HG02840 (cell line): ENCODE measurements around the gene YEATS2.
A peak's percentile ranks its signal among the peaks of the same experiment; 100 is the strongest.
"Not testable (repeated sequence)": the region's sequence is repeated elsewhere in the genome, so short reads cannot be mapped to it uniquely, and the experiment has no call there.

Source experiments
- ATAC-seq: cut with Tn5 transposase; IDR thresholded peaks from one replicate; pipeline ENCODE4 v1.9.1; 2021; ENCODE audit warnings: mild to moderate bottlenecking, moderate library complexity, moderate number of reproducible peaks; ENCODE audit not compliant: unreplicated experiment, low FRiP score

YEATS2 gene

DNA sequence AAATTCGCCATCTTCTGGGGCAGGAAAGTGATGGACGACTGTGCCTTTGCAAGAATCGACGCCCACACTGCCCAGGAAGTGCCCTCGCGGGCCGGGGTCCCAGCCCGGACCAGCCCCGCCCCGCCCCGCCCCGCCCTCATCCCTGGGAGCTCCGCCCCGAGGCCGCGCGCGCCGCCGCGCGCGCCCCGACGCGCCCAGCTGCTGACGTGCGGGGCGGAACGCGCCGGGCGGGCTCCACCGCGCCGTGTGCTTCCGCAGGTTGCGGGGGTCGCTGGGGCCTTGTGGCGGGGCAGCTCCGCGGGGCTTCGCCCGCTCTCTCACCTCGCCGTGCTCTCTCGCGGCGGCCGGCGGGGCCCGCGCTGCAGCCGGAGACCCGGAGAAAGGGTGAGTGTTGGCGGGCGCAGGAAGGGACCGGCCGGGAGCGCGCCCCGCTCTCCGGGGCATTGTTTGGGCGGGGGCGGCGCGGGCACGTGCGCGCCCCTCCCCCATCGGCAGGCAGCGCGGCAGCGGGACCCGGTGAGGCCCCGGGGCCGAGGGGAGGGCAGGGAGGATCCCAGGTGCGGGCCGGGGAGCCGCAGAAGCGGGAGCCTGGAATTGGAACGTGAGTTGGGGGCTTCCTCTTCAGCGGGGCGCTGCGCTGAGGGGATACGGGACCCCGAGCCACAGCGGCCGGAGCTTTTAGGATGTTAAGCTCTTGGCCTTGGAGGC, at the start of gene YEATS2:
Gene YEATS2, plus strand, starts transcription at position 188 of the 708 bp plus-strand sequence. CDS start 17,366 bp downstream, outside the sequence.
- peak; percentile 72 for ATAC-seq

DNA sequence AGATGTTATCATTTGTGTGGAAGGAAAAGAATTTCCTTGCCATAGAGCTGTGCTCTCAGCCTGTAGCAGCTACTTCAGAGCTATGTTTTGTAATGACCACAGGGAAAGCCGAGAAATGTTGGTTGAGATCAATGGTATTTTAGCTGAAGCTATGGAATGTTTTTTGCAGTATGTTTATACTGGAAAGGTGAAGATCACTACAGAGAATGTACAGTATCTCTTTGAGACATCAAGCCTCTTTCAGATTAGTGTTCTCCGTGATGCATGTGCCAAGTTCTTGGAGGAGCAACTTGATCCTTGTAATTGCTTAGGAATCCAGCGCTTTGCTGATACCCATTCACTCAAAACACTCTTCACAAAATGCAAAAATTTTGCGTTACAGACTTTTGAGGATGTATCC, 47.0 kb upstream of the YEATS2 start:
- ATAC-seq = no peak

DNA sequence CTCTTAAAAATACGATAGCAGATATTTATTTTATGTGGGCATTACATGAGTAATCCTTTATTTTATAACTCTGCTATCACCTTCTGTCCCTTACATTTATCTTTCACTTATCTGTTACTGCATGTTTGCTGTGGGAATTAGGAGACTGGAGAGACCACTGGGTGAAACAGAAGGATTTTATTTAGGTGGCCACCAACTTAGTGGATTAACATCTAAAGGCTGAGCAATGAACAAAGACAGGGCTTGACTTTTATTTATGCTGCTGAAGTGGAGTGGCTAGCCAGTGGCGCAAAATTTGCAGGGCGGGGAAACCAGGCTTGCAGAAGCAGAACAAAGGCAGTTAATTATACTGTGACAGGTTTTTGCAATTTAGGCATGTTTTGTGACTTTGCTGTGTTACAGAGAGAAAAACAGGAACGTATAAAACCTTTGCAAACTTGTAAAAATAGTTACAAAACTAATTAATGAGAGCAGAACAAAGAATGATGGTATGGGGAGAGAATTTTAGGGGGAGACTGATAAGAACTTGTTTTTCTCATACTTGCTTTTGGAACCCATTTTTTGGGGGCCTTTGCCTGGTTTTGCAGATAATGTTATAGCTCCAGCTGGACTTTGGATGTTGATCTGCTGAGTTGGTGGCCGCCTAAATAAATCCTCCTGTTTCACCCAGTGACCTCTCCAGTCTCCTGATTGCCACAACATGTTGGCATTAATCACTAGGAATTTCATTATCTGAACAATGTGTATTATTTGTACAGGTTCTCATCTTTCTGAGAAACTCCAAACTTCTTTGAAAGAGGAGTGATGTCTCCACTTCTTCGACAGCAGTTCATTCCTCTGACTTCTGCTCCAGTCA, 44.2 kb upstream of the YEATS2 start:
- ATAC-seq = no peak

DNA sequence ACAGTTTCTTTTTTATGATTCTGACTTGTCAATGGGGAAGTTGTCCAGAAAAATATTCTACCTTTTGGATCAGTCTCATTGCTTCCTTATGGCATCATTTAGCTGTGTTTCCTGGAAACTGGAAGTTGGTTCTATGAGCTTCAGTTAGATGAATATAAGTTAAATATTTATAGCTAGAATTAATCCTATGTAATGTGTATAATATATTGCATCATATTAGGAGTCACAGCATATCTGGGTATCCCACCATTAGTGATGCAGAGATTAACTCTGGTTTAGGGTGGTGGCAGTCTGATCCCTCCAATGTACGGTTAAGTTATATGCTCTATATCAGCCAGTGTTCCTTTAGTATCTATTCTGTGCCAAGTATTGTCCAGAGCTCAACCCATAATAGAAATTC, 42.9 kb upstream of the YEATS2 start:
- no peak for ATAC-seq

DNA sequence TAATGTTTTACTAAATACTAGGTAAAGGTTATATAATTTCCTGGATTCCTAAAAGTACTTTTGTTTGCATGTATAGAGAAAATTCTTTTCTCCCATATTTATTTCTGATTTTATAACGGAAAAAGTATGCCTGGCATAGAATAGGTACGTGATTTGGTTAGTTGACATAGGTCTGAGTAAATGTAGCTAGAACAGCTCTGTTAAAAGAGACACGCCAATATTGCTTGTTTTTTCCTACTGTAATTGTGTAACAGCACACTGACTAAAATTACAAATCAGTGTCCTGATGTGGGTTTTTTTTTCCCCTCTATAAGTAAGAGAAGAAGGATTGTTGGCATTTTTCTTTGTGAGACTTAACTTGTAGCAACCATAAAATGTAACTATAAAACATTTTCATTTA, 35.5 kb upstream of the YEATS2 start:
- ATAC-seq = no peak

DNA sequence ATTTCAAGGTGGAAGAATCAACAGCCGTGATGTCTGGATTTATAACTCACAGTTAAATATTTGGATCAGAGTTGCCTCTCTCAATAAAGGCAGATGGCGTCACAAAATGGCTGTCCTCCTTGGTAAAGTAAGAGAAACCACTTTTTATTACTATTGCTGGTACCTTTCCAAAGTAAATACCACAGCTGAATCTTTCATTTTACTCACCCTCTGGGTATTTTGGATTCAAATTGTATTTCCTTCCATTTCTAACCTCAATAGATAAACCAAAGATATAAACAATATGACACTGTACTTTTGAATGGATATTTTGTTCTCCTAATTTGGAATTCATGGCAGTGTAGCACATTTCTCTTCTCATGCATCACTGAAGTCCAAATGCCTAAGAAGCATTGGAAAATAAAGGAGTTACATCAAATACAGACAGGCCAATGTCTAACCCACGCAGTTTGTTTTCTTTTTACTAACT, 32.6 kb upstream of the YEATS2 start:
- ATAC-seq = no peak

DNA sequence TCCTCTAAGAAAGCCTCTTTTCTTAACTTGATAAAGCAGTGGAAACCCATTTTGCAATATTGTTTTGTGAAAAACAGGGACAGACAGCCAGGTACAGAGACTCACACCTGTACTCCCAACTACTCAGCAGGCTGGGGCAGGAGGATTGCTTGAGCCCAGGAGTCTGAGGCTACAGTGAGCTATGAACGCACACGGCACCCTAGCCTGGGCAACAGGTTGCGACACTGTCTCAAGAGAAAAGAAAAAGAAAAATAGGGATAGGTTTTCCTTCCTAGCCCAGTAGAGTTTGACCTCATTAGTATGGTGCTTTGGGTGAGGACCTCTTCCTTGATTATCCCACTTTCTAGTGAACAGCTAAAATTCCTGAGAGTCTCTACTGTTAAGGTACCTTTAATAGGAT, 17.5 kb upstream of the YEATS2 start:
- no peak for ATAC-seq

DNA sequence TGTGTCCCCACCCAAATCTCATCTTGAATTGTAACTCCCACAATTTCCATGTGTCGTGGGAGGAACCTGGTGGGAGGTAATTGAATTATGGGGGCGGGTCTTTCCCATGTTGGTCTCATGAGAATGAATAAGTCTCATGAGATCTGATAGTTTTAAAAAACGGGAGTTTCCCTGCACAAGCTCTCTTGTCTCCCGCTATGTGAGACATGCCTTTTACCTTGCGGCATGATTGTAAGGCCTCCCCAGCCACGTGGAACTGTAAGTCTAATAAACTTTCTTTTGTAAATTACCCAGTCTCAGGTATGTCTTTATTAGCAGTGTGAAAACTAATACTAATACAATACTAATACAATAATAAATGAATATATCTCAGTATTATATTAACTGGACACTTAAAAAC, 9.9 kb upstream of the YEATS2 start:
- ATAC-seq = no peak

DNA sequence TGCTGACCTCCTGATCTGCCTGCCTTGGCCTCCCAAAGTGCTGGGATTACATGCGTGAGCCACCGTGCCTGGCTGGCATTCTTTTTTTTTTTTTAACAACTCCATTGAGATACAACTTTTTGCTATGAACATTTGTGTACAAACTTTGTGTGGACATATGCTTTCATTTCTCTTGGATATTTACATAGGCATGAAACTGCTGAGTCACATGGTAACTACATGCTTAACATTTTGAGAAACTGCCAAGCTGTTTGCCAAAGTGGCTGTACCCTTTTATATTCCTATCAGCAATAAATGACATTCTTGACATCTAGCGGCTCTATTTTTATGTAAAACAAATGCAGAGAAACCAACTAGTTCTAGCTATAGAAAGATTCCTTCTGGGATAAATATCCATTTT, 8.7 kb upstream of the YEATS2 start:
- no peak for ATAC-seq

DNA sequence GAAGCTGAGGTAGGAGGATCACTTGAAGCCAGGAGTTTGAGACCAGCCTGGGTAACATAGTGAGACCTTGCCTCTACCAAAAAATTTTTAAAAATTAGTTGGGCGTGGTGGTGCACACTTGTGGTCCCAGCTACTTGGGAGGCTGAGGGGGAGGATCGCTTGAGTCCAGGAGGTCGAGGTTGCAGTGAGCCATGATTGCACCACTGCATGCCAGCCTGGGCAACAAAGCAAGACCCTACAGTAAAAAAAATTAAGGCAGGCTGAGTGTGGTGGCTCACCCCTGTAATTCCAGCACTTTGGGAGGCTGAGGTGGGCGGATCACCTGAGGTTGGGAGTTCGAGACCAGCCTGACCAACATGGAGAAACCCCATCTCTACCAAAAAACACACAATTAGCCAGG, 8.0 kb upstream of the YEATS2 start:
- not testable (repeated sequence) for ATAC-seq

DNA sequence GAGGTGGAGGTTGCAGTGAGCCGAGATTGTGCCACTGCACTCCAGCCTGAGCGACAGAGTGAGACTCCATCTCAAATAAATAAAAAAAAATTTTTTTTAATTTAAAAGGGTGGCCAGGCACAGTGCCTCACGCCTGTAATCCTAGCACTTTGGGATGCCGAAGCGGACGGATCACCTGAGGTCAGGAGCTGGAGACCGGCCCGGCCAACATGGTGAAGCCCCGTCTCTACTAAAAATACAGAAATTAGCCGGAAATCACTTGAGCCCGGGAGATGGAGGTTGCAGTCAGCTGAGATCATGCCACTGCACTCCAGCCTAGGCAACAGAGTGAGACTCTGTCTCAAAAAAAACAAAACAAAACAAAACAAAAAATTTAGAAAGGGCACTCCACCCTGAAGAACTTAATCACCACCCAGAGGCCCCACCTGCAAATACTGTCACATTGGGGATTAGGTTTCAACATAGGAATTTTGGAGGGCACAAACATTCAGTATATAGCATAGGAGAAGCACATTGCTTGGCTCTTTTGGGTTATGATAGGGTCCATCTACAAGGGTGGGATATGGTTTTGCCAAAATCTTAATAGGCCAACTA, 7.1 kb upstream of the YEATS2 start:
- no peak for ATAC-seq

DNA sequence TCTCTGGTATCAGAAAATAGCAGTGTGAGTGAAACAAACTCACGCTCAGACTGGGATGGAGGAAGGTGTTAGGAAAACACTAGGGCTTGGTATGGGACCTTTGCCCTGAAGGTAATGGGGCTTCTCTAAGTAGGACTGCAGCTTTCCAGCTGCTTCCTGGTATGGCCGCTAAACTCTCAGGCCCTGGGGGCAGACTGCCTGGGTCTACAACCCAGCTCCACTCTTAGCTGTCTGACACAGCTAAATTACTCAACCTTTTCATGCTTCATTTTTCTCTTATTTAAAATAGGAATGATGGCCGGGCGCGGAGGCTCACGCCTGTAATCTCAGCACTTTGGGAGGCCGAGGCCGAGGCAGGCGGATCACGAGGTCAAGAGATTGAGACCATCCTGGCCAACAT, 5.2 kb upstream of the YEATS2 start:
- ATAC-seq = no peak

DNA sequence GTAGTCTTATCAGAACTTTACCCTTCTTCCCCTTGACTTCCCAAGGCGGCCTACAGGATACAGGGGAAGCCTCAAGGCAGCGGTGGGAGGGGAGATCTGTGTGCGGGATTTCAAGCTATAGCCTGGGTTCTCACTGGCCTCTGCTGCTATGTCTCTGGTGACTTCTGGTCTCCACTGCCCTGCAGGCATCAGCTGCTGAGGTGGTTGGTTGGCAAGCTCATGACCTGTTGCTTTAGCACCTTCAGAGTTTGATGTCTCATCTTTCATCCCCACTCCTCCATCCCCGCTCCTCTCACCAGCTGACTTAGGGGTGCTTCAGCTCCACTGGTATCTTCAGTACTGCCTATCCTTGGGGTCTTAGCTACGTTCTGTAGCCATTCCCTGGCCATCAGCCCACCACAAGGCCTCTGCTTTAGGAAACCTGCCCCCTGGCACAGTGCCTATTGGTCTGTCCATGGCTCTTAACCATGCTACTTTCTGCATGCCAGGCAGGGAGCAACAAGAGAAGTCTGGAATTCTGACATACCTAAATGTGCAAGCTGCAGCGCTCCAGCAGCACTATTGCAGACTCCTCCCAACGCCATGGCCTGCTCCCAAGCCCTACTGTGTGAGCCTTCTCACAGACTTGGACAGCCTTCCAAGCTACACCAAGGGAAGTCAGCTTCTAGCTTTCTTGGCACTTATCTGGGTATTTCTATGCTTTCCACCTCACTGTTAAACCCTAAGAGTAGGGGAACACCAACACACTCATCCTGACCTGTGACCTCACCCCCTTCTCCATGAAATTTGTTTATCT, 1.8 kb upstream of the YEATS2 start:
- ATAC-seq = no peak

DNA sequence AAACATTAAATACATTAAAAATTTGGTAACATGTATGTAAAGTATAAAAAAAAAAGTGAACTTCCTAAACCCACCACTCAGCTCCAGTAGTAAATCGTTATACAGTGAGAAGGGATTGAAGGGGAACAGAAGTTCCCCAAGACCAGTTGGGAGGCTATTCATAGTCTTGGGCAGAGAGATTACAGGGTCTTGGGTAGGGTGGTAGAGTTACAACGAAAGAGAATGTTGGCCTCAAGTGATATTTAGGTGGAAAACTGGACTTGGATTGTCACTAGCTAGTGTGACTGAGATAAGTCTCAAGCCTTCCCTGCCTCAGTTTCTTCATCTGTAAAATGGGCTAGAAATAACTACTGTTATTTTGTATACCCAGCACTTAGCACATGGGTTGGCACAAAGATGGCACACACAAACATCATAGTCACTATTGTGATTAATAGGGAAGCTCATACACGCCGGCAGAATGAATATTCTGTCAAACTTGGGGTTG, 431 bp upstream of the YEATS2 start:
- ATAC-seq = no peak

DNA sequence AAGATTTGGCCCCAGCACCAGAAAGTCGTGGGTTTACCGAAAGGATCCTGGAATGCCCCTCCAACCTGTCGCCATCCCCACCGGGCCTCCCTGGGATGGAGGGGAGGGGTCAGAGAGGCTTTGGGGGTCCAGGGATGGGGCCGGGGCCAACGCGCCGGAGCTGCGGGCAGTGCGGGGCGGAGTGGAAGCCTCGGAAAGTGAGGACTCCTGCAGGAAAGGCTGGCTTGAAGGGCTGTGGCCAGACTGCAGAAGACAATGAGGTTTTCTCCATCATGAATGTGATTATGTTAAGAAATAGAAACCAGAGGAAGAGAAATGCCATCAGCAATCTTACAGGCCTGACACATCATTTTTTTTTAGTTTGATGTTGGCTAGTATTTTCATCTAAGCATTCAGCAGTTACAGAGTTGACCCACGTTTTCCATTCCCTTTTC, 738 bp downstream of the YEATS2 start:
- ATAC-seq = peak; percentile 21

DNA sequence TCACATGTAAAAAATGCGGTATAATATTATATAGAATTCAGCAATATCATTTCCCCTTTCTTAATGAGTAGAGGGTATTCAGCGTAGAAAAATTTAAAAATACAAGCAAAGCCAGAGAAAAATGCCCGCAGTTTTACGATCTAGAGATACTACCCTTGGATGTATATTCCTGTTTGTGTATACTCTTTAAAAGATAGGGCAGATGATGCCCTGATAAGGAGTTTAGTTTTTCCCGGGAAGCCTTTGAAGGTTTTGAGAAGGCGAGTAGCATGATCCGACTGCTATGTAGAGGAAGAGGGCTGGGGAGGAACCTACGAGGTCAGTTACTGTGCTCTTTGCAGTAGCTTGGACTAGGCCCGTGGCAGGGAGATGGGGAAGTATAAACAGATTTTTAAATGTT, 1.2 kb downstream of the YEATS2 start:
- ATAC-seq = no peak

DNA sequence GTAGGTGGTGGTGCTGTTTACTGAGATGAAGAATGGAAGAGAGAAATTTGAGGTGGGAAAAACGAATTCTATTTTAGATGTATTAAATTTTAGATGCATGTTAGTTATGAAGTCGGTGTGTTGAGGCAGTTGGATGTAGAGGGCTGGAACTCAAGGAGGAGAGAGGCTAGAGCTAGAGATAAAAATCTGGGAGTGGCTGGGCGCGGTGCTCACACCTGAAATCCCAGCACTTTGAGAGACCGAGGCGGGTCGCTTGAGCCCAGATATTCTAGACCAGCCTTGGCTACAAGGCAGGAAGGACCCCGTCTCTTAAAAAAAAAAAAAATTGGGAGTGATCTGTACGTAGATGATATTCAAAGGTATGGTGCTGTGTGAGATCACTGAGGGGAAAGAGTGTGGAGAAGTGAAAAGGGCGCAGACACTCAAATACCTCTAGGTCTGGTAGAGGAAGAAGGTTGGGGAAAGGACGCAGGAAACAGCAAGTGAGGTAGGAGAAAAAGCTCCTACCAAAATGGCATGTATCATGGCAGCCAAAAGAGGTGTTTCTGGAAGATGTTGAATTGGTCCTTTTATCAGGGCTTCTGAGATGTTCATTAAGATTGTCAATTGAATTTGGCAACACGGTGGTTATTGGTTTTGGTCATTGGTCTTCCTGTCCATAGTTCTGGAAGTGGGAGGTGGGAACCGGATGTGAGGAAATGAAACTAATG, 1.8 kb downstream of the YEATS2 start:
- ATAC-seq = no peak

DNA sequence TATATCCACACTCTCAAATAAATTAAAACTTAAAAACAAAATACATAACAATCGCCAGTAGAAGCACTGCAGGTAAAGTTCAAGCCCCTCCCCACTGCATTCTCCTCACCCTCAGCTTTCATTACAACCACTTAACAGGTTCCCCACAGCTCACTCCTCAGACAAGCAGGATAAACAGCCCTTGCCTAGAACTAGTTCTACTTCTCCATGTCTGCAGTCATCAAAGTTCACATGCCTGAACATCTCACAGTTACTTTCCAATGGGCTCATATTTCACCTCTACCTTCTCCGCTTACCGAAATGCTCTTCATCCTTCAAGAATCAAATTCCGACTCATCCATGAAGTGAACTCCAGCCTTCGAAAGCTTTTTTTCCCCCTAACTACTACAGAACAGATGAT, 4.1 kb downstream of the YEATS2 start:
- no peak for ATAC-seq

DNA sequence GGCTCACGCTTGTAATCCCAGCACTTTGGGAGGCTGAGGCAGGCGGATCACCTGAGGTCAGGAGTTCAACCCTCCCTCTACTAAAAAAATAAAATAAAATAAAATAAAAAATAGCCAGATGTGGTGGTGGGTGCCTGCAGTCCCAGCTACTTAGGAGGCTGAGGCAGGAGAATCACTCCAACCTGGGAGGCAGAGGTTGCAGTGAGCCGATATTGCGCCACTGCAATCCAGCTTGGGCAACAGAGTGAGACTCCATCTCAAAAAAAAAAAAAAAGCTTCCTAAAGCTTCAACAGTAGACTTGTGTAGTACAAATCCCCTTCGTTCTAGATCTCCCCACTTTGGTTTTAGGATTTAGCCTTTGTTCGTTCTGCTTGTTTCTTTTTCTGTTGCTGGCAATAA, 6.3 kb downstream of the YEATS2 start:
- not testable (repeated sequence) for ATAC-seq

DNA sequence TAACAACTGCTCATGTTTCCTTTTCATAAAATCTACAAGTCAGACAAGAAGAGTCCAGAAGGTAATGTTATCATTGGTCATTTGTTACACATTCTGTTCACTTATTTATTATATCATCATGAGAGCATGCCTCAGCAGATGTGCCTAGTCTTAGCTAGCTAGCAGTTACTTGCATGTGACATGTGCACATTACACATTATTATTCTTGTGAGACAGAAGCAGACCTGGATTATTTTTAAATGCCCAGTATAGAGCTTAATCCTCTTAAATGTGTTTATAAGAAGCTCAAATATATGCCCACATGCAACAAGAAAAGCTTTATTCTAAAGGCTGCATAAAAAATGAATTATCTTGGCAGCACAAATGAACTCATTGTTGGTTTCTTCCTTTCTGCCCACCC, 12.6 kb downstream of the YEATS2 start:
- ATAC-seq = no peak
